GM21447 (cell line): ENCODE results near the gene MYO5C.
"Not testable (repeated sequence)": the region's sequence is repeated elsewhere in the genome, so short reads cannot be mapped to it uniquely, and the experiment has no call there.

ENCODE experiments used
- ATAC-seq: cut with Tn5 transposase; IDR thresholded peaks from one replicate; pipeline ENCODE4 v1.9.1; 2021; ENCODE audit not compliant: unreplicated experiment

MYO5C gene

DNA sequence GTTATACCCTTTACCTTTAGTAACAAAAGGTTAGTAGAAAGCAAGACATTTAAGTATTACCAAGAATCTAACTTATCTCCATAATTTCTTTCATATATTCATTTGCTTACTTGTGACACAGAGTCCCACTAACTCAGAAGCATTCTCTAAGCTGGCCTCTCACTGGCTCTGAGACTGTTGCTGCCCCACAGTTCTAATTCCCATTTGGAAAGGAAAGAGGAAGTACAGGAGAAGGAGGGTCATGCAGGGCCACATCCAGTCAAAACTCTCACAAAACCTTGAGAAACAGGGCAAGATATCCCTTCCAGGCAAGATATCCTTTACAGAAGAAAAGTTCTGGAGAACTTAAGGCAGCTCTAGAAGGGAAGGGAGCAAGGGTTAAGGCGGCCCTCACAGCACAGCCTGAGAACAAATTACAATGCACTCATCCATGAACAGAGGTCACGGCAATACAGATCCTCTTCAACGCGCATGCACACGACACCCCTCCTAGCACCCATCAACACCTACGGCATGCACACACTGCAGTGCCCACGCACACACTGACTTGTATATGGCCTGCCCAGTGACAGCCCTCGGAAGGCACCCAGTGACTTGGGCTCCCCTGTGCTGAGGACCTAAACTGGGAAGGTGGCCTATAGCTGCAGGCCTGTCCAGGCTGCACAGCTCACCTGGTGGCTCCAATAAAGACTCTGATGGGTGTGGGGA lies 13.0 kb upstream of the MYO5C start:
- ATAC-seq: peak; percentile 70

DNA sequence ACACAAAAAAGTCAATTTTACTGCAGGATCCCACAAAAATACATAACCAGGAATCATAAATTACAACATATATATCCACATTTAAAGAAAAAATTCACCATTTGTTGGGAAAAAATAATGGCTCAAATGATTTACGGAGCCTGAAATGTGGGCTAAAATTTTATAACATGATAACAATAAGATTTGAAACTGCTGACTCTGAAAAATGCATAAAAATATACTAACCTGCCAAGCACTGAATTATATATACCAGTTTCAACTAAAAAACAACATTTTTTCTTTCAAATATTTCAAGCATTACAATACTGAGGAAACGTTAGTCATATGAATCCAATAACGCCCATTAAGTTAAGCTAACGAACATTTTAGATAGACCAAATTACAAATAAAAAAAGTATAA lies 12.2 kb upstream of the MYO5C start:
- no peak for ATAC-seq

DNA sequence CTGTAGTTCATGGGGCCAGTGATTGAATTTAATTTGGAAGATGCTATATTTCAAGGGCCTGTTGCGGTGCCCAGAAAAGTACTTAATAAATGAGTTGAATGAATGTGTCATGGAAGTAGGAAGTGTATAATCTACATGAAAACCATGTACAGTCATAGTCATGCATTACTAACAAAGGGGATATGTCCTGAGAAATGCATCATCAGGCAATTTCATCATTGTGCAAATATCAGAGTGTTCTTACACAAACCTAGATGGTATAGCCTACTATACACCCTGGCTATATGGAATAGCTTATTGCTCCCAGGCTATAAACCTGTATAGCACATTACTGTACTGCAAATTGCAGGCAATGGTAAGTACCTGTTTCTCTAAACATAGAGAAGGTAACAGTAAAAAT lies 10.7 kb upstream of the MYO5C start:
- ATAC-seq: no peak

DNA sequence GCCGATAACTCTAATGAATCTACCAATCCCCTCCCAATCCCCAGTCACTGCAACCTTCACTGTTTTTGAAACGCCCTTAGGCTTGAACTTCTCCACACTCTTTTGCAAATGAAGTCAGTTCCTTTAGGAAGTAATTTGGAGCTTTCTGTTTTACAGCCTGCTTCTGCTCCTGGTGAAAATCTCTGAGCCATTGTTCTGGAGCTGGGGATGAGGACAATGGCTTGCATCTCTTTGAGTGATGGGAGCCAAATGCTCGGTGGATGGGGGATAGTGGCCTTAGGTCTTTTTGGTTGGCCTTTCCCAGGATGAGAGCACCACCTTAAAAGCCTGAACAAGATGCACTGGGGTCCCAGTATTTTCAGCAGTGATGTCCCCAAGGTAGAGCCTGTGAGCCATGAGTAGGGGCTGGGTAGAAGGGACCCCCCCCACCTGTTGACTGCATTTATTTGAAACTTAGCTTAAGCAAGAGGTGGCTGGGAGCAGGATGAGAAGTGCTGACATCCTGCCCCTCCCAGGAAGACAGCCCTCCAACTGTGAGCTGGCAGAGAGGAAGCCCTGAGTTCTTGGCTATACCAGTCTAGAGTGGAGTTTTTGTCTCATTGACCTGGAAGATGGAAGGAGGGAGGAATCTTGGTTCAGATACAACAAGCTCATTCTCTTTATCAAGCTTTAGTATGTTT lies 7.6 kb upstream of the MYO5C start:
- no peak for ATAC-seq

DNA sequence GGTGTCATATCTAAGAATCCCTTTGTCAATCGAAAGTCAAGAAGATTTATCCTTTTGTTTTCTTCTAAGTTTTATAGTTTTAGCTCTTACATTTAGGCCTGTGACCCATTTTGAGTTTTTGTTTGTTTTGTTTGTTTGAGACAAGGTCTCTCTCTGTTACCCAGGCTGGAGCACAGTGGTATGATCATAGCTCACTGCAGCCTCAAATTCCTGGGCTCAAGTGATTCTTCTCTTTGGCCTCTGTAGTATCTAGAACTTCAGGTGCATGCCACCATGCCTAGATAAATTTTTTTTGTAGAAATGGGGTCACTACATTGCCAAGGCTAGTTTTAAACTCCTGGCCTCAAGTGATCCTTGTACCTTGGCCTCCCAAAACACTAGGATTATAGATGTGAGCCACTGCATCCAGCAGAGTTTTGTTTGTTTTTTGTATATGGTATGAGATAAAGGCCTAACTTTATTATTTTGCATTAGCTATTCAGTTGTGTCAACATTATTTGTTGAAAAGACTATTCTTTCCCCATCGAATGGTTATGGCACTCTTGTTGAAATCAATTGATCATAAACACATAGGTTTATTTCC lies 5.8 kb upstream of the MYO5C start:
- no peak for ATAC-seq

DNA sequence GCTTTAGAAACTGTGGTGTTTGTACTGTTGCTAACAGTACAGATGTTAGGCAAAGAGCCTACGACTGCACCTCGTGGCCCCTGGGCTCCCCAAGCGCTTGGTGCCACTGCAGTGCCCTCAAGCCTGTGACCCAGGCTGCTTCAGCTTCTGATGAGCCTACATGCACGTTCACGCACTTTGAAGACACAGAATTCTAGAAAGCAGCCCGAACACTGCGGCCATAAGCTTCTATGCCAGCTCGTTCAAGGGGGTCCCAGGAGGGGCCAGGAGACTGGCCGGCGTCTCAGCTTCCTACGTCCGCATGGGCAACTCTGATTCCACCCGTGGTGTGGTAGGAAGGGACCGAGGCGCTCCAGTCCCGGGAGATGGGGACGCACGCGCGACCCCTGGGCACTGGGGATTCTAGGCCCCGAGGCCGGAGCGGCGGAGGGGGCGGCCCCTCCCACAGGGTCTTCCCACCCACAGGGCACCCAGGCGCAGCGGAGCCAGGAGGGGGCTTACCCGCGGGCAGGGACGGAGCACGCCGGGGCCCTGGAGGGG lies 653 bp downstream of the MYO5C start:
- ATAC-seq: no peak

DNA sequence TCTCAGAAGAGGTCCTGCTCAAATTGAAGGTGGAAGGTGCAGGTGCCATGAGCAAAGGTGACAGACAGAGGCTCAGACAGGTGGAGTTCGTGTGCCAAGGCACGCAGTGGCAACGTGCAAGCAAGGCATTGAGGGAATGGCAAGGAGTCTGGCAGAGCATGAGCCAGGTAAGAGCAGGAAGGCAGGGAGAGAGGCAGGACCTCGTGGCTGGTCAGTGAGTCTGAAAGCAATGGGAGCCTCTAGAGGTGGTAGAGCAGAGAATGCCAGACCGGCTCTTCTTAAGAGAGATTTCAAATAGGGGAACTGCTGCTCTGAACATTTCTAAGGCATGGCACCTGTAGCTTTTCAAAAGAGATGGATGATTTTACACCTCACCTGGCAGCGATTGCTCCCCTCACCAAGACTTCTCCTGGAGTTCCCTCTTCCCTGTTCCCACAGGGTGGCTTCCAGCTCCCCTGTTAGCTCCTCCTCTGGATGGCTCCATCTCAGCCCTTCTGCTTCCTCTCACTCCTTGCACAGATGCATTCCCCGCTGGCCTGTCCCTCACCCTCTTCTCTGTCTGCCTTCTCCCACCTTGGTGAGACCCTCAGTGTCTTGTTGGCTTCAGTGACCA lies 2.7 kb downstream of the MYO5C start:
- no peak for ATAC-seq

DNA sequence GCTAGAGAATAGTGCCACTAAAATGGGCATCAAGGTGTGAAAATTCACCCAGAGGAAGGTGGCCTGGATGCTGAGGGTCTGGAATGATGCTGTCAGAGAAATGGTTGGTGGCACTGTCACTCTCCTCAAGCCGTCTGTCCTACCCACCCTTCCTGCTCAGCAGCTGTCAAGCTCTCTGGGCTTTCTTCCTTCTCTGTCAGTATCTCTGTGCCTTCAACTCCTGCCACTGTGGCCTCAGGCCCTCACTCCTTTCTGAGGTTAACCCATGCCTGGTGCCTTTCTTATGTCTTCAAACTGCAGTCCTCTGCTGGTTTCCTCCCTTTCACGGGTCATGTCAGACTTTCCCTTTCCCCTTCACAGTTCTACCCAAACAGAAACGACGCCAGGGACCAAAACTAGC lies 4.4 kb downstream of the MYO5C start:
- peak; percentile 52 for ATAC-seq

DNA sequence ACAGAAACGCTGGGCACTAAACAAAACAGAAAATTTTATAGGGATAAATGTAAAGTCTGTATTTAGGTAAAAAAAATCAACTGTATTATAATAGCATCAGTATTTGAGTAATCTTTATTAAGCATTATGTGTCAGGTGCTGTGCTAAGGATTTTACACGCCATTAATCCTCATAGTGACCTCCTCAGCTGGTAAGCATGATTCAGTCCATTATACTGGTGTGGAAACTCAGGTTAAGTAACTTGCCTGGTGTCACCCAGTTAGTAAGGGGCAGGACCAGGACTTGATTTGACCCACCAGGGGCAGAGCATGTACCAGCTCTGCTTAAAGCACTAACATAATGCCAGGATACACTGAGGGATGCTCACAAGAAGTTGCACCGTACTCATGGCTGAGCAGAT lies 4.8 kb downstream of the MYO5C start:
- no peak for ATAC-seq

DNA sequence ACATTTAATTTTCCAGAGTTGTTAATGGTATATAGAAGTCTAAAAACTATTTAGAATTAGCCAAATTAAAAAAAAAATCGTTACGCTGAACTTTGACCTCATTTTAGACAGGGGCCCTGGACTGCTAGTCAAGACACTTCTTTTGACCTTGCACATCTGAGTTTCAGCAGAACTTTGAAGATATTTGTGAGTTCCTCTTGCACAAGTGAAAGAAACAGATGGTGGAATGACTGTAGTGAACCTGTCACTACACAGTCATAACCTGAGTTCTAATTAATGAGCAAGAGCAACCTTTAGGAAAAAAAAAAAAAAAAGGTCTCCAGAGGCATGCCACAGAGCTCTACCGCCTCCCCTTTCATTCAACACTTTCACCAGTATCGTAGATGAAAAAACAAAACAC lies 5.3 kb downstream of the MYO5C start:
- no peak for ATAC-seq

DNA sequence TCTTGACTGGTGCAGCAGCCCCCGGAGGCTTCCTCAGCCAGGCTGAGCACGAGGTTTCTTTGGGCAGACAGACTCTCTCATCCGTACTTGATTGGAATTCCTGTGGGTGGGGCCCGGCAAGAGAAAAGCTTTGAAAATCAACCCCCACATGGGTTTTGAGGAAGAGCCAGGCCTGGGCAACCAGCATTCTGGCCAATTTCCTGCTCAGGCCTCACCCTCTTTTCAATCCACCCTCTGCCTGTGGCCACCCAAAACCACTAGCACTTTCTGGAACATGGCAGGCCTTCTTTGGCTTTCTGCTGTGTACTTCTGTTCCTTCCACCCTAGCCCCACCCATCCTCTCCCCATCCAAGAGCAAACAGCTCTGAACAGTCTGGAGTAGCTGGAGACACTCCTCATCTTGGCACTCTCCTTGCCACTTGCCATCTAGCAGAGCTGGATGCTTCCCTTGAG lies 5.9 kb downstream of the MYO5C start:
- no peak for ATAC-seq

DNA sequence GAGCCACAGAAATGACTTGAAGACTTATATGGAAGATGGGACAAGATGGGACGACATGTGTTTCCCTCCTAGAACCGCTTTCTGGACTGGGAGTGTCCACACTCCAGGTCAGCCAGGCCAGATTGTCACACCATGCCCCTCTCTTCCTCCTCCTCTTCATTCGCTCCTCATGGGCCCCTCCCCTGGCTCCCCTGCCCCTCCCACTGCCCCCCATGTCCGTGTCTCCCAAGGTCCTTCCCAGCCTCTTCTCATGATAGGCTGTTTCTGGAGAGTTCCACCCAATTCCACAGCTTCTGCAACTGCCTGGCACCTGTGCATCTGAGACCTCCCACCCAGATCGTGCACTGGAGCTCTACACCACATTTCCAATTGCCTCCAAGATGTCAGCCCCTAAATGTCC lies 6.6 kb downstream of the MYO5C start:
- ATAC-seq: no peak

DNA sequence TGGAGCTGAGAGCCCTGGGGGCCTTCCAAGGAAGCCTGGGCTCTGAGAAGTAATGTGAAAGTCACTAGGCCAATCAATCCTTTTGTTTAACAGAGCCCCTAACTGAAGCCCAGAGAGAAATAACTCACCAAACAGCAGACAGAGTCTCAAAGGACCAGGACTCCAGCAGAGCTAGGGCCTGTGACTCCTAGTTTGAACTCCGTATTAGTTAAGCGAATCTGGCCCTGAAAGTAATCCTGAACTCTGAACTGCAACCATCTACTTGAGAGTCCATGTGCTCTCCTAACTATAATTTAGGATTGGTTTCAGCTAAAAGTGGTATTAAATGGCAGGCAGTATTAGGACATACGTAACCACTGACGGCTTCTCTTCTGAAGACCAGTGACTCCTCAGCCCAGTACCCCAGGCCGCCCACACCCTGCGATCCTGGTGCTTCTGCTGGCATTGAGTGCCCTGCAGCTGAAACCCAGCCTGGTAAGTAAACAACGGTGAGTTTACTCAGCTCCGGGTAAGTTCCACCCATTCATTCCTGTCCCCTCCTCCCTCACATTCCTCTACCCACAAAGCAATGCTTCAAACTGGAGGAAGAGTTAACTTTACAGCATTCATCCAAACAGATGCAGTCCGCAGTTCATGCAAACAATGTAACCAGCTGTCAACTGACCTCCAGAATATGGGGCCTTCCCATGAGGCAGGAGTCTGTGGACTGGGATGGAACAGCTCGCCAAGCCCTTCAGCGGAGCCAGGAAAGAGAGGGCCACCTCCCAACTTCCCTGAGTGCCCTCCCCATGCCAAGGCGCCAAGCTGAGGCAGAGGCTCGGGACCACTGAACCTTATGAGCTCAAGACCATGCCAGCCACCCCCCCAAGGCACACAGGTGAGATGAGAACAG lies 7.3 kb downstream of the MYO5C start:
- no peak for ATAC-seq

DNA sequence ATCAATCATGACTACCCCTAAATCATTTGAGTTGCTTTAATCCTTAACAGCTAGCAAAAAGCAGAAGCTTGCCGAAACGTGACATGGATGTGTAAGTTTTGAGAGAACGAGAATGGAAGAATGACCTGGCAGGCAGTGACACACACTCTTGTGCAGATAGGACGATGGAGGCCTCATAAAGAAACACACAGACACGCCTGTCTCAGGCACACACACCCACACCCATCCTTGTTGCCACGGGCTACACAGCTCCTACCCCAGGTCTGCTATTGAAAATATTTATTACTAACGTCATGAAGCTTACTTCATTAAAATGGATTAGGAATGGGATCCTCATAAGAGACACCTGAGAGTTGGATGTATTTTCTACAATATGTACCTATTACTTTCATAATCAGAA lies 8.5 kb downstream of the MYO5C start:
- ATAC-seq: no peak

DNA sequence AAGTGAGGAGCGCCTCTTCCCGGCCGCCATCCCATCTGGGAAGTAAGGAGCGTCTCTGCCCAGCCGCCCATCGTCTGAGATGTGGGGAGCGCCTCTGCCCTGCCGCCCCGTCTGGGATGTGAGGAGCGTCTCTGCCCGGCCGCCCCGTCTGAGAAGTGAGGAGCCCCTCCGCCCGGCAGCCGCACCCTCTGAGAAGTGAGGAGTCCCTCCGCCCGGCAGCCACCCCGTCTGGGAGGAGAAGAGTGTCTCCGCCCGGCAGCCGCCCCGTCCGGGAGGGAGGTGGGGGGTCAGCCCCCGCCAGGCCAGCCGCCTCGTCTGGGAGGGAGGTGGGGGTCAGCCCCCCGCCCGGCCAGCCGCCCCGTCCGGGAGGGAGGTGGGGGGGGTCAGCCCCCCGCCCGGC lies 9.7 kb downstream of the MYO5C start:
- ATAC-seq: not testable (repeated sequence)

DNA sequence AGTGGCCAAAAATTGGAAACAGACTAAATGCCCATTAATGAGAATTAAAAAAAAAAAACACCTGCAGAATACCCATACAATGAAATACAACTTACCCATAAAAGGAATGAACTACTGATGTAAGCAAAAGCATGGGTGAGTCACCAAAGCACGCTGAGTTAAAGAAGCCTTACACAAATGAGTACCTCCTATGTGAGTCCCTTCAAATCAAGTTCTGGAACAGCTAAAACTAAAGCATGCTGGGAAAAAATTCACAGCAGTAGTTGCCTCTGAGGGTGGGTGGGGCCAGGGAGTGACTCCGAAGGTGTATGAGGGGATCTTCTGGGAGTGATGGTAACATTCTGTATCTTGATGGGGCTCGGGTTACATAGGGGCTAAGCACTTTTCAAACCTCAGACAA lies 11.4 kb downstream of the MYO5C start:
- ATAC-seq: no peak

DNA sequence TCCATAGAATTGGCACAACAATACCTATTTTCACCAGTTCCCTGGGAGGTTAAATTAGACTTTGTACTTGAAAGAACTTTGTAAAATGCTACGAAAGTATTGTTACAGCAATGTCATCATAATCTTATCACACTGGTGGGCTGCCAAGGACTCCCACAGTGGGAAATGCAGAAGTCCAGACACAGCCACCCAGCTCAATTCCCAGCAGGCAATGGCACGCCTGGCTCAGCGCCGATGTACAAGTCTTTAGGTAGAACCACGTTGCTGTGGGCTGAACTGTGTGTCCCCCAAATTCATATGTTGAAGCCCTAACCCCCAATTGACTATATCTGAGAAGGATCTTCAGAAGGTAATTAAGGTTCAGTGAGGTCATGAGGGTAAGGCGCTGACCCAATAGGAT lies 12.3 kb downstream of the MYO5C start:
- ATAC-seq: no peak

DNA sequence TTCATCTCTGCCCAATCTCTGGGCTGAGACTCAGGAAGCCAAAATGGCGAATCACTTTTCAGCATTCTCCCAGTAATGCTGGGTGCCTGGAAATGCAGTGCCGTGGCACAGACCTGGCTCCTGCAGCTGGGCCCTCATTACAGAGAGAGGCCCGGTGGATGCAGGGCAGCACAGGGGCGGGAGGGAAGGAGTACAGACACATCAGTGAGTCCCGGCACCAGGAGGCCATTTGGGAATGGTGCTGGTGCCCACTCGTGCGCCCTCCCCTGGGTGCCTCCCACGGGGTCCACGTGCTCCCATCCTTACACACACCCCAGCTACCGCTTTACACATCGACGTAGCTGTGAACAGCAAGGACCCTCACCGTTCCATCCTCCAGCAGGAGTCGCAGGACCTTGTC lies 13.2 kb downstream of the MYO5C start:
- ATAC-seq: no peak

DNA sequence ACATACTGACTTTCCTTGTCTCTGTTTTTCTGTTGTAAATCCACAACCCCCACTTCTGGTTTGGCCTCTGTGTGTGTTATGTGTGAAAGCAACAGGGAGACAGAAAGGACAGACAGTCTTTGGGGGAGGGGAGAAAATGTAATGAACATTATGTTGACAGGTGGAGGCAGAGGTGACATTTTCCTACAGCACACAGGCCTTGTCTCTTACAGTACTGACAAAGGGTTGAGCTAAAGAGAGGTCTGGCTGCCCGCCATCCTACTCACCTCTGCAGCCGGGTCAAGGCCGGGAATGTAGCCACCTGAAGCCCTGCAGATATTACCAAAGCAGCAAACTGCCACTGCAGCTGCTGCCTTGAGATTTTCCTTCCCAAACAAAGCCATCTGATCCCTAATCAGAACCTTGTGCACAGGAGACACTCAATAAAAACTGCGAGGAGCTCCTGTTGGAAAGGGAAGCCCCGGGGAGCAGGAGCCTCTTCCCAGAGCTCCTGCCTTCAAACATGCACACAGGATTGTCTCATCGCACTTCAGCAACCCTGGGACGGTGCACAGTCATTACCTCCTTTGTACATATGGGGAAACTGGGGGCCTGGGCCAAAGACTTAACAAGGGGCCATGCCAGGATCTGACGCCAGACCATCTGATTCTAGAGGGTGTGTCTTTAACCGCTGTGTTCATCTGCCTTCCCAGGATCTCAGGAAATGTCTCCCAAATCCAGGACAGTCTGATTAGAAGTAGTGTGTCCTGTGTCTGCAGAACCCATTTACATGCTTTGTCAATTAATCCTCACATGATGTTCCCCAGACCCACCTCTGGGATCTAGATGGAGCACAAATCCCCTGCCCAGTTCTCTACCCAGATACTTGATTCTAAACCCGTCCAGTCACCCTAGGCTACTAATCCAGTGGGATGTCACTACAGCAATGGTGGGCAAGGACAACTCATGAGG lies 14.2 kb downstream of the MYO5C start:
- no peak for ATAC-seq
